ENCODE measurements around the gene NSMCE3.

Gene NSMCE3

DNA sequence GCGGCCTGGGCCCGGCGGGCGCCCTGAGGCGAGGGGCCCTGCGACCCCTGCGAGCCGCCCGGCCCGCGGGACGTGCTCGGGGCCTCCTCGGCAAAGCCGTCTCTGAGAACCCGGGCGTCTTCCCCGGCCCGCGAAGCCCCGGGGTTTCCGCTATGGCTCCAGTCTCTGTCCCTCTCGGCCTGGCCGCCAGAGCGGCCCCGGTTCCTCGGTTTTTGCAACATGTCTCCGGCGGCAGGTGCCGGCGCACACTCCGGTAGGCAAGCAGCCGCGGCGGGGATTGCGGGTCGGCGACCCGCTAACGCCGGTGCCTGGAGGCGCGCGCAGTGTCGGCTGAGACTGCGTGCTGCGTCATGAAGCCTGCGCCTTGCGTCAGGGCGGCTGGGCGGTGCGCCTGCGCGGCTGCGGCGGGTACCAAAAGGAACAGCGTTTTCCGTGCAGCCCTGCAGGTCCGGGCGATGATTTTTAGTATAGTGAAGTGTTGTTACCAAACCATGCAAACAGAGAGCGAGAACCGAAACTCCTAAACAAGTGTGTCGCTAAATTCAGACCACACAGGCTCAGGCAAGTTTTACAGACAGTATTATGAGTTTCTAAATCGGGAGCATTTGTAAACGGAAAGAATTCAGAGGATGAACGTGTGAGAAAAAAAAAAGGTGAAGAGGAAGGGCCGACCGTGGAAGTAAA, at the start of gene NSMCE3:
NSMCE3 (minus strand) TSS at position 338 of the 684 bp plus-strand sequence; CDS start at position 221, 117 bp downstream.
- DNase-seq (ENCODE audit: low read depth in 2 of 2): peak; percentile 83 to 84

GRCh38 chr15:29316422-29316821, 46.8 kb upstream of the NSMCE3 start:
- no peak for DNase-seq (ENCODE audit: low read depth in 2 of 2)

DNA sequence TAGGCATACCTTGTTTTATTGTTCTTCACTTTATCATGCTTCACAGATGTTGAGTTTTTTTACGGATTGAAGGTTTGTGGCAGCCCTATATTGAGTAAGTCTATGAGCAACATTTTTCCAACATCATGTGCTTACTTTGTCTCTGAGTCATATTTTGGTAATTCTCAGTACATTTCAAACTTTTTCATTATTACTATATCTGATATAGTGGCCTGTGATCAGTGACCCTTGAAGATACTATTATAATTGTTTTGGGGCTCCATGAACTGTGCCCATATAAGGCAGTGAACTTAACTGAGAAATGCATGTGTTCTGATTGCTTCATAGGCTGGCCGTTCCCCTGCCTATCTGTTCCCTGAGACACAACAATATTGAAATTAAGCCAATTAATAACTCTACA, 42.8 kb upstream of the NSMCE3 start:
- DNase-seq (ENCODE audit: low read depth in 2 of 2): no peak

- DNase-seq (ENCODE audit: low read depth in 2 of 2): no peak
Observed at GRCh38 chr15:29311696-29312095, 42.1 kb upstream of the NSMCE3 start.

DNA sequence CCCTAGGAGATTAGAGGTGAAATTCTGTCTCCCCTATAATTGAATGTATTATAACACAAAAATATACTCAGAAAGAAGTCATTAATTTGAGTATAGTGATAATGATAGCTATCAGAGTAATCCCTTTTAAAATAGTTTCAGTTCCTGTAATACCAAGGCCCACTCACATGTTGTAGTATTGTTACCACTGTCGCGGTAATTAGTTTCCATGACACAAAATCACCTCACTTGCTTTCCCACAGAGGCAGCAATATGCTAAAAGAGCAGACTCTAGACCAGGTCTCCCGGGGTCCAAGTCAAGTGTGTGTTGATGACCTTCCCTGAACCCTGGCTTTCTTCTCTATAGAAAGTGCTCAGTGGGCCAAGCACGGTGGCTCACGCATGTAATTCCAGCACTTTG, 39.5 kb upstream of the NSMCE3 start:
- no peak for DNase-seq (ENCODE audit: low read depth in 2 of 2)

DNA sequence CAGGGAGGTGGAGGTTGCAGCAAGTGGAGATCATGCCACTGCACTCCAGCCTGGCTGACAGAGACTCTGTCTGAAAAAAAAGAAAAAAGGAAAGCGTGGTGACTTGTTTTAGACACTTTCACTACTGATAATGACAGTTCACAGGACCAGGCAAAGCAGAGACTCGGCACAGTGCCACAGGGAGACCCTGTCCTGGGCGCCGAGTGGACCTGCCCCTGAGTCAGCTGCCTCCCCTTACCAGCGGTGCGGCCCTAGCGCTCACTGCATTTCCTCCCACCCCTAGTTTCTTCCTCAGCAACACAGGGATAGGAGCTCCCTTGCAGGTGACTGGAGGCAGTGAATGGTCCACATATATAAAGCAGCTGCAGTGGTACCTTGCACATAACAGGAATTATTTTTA, 38.7 kb upstream of the NSMCE3 start:
- DNase-seq (ENCODE audit: low read depth in 2 of 2): no peak

DNA sequence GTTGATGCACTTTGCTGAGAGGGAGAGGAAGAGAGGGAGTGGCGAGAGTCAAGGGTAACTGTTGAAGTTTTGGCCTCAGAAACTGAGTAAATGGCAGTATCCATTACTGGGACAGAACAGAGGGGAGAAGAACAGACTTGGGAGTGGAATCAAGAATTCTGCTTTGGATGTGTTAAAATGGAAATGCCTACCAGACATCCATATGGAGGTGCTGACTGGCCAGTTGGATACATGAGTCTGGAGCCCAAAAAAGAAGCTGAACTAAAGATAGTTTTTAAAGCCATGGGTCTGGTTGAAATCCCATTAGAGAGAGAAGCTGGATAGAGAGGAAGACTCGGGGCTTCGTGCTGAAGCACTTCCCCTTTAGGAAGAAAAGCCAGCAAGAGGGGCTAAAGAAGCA, 35.9 kb upstream of the NSMCE3 start:
- no peak for DNase-seq (ENCODE audit: low read depth in 2 of 2)

DNA sequence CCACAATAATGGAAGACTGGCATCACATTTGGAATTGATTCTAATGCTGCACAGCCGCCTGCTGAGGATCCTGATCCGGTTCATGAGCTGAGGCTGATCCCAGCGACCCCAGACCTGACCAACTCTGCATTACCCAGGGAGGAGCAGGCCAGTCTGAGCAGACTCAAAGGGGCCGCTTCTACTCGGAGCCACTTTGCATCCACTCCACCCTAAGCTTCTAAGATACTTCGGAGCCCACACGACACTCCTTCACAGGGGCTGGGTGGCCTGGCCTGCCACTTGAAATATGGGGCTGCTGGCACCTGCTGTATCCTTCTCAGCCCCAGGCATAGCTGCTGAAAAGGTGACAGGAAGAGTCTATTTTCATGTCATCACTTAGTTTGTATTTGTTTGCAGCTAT, 33.2 kb upstream of the NSMCE3 start:
- no peak for DNase-seq (ENCODE audit: low read depth in 2 of 2)

GRCh38 chr15:29299784-29300183, 30.2 kb upstream of the NSMCE3 start:
- DNase-seq (ENCODE audit: low read depth in 2 of 2): no peak

DNA sequence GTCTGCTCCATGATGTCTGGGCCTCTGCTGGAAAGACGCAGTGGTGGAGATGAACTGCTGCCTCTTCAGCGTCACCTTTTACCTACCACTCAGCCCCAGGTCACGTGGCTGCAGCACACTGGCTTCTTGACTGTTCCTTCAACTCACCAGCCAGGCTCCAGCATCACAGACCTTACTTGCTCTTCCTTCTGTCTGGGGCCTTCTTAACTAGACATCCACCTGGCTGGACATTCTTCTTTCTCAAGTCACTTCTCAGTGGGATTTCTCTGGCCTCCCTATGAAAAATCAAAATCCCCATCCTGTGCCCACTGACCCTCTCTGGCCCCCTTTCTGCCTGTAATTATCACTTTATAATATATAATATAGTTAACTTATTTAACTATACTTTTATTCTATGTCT, 29.7 kb upstream of the NSMCE3 start:
- no peak for DNase-seq (ENCODE audit: low read depth in 2 of 2)

DNA sequence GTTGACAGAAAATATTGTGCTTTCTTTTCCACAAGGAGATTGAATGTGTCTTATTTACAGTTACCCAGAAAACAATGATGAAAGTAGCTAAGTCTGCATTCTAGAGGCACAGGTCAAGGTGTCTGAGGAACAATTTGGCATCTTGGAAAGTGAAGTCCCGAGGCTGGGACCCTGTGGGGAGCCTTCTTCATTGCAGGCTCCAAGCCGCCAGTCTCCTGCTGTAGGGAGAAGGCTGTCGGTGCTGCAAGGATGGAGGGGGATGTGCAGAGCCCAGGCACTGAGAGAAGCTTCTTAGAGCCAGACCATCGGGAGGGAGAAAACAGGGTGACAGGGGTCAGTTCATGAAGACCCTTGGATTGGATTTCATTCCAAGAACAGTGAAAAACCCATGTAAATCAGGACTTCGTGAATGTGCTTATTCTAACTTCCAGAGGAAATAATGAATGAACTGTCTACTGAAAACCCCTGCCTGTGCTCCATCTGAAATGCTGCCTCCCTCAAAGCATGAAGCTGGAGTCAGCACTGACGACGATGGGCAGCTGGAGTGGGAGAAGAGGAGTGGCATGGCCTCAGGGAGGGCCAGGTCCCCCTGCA, 25.2 kb upstream of the NSMCE3 start:
- no peak for DNase-seq (ENCODE audit: low read depth in 2 of 2)

GRCh38 chr15:29291067-29291845, 21.6 kb upstream of the NSMCE3 start:
- no peak for DNase-seq (ENCODE audit: low read depth in 2 of 2)

DNA sequence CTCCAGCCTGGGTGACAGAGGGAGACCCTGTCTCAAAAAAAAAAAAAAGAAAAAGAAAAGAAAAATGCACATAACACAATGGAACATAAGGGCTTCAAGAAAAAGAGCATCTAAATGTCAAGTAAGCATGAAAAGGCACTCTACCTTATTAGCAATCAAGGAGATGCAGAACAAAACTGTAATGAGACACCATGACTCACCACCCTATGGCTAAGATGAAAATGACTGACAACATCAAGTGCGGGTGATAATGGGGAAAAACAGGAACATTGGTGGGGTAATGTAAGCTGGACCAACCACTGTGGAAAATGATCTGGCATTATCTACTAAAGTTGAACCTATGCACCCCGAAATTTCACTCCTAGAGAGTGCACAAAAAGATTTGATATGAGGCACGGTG, 19.6 kb upstream of the NSMCE3 start:
- DNase-seq (ENCODE audit: low read depth in 2 of 2): no peak

GRCh38 chr15:29285386-29285785, 15.8 kb upstream of the NSMCE3 start:
- DNase-seq (ENCODE audit: low read depth in 2 of 2): no peak

GRCh38 chr15:29283381-29283780, 13.8 kb upstream of the NSMCE3 start:
- DNase-seq (ENCODE audit: low read depth in 2 of 2): no peak

DNA sequence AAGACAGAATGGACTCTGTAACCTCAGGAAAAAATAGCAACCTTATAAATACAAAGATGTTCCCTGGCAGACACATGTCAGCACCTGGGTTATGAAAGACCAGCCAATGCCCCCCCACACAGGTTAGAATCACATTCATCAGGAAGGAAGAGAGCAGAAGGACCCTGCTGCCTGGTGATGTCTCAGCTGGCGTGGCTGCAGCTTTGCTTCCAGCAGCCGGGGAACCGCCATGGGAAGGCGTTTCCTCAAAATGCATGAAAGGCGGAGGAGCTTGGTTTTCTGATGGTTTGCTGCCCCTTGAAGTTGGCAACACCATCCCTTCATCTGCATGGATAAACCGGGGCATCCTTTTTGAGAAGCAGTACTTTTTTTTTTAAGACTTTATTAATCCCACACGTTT, 10.9 kb upstream of the NSMCE3 start:
- no peak for DNase-seq (ENCODE audit: low read depth in 2 of 2)

GRCh38 chr15:29278436-29279105, 8.9 kb upstream of the NSMCE3 start:
- DNase-seq (ENCODE audit: low read depth in 2 of 2): no peak

- DNase-seq (ENCODE audit: low read depth in 2 of 2): no peak
Observed at GRCh38 chr15:29276366-29276765, 6.7 kb upstream of the NSMCE3 start.

DNA sequence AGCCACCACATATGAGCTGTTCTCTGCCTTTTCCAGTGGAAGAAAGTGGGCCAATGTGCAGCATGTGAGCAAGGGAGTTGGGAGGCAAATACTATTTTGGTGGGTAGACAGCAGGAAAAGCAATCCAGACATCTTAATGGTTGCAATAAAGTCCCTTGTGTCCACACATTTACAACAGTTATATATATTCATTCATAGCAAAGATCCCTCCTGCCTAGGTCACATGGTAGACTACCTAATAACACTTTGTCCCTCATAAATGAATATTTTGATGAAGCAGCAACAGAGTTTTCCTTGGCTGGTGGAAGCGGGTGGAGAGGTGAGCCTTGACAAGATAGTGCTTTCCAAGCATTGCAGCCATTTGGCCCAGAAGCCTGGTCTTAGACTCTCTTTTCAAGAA, 6.2 kb upstream of the NSMCE3 start:
- no peak for DNase-seq (ENCODE audit: low read depth in 2 of 2)

DNA sequence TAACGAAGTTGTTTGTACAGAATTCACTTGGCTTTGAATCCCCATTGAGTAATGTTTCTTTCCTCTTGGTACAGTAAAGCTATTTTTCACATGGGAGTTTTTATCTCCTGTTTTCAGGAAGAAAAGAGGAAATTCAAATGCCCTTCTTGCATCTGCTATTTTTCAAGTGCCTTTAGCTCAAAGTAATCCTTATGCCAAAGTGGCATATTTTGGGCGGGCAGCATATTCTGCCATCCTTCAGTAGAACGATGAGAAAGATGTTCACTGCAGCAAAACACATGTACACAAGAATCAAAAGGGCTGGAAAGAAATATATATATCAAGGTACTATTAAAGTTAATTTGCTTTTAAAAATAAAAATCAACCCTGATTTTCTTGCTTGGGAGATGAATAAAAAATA, 5.3 kb upstream of the NSMCE3 start:
- DNase-seq (ENCODE audit: low read depth in 2 of 2): no peak

DNA sequence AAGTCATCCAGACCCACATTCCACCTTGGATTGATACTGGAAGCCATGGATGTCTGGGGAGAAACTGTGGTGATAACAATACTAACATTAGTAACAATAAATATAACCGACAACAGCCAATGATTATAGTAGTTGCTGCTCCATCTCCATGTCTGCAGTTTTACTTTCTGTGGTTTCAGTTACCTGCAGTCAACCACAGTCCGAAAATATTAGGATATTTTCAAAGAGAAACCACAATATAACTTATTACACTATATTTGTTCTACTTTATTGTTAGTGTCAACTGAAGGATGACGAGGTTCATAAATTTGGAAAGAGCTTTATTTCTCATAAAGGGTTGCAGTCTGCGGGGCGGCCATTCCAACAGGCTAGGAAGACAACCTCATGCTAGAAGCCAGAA, 2.6 kb upstream of the NSMCE3 start:
- no peak for DNase-seq (ENCODE audit: low read depth in 2 of 2)

GRCh38 chr15:29270976-29271375, 1.4 kb upstream of the NSMCE3 start:
- DNase-seq (ENCODE audit: low read depth in 2 of 2): no peak

Data from stimulated activated CD8-positive, alpha-beta memory T cell treated with anti-CD3 and anti-CD28 coated beads, Interleukin-2, amount 100 ng/mL, for 1 hour (primary cell).